ENCODE results near the gene HRH2. TPM values are rescaled to one million over a fixed set of nuclear protein-coding genes. Genes with fewer than 3 reads are reported as not detected.

HRH2 gene
- total RNA-seq, 1 donor from 2014 or later, result 67.3 TPM

DNA sequence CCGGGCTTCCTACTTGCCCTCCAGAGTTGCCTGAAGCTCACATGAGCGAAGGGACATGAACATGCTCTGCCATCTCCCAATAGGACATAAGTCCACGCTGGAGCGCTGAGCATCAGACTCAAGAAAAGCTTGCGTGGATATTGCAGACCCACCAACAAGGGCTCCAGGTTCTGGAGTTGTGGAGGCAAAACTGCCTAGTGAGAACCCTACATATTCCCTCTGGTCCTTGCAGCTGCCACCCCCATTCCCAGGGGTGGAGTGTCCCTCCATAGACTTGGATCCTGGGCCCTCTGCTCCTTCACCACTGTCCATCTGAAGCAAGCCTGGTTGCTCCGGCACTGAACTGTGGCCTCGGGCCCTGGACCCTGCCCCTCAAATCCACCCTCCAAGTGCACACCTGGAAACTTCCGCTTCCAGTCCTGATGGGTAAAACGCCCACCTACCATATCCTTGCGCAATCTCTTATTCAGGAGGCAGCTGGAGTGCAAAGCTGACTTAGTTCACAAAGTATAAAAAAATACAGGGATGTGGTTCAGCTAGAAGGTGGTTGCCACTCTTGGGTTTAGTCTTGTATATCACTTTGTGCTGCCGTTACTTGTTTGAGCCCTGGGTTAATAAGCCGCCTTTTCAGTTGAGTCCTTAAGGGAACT, 28.0 kb downstream of the HRH2 start:
- Mint-ChIP-seq H3K4me1 (peaks cover 27% of the 10 kb centered on the region), H3K4me3 (no peak overlapping the region), H3K27ac (no peak overlapping the region), H3K27me3 (no peaks in the 10 kb centered on the region), H3K36me3 (ENCODE audit: low read depth) (peaks cover 62% of the 10 kb centered on the region), H3K9me3 (no peaks in the 10 kb centered on the region)
- DNase-seq, result no peak
- intact Hi-C loops (cut with micrococcal nuclease), result no loop called here

DNA sequence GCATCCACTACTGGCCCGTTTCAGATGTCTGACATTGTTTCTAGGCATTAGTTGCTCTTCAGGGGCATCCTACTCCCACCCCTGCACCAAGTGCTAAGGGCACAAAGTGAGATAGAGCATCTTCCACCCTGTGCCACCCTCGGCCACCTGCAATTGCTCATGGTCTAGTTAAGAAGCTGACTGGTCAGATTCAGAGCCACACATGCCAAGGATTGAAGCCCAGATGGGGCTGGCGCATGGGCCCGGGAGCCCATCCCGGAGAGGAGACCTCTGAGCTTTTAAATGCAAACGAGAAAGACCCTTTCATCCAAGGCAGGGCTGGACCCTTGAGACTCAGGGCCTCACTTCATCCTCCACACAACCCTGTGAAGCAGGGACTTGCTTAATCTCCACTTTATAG, 28.5 kb downstream of the HRH2 start:
- peaks cover 30% of the 10 kb centered on the region for H3K4me1 Mint-ChIP-seq
- no peaks in the 10 kb centered on the region for H3K9me3 Mint-ChIP-seq
- no peak for DNase-seq
- H3K27me3 Mint-ChIP-seq, result no peaks in the 10 kb centered on the region
- intact Hi-C loops (cut with micrococcal nuclease), result no loop called here
- no peak overlapping the region for H3K4me3 Mint-ChIP-seq
- peaks cover 65% of the 10 kb centered on the region for H3K36me3 Mint-ChIP-seq (ENCODE audit: low read depth)
- H3K27ac Mint-ChIP-seq, result no peak overlapping the region

DNA sequence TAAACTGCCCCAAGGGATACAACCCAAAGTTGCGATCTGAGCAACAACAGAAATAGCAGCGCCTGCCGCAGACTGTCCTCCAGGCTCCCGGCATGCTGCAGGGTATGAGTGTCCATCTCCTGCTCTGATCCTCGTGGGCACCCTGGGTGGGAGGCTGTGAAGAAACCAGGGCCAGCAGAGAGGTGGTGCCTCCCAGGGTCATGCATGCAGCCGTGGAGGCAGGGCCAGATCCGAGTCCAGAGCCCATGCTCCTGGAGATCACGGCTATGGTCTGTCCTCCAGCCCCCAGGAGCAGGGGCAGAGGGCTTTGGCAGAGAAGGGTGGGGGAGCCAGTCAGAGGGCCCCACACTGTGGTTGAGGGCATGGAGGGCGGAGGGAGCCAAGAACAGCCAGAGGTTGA, 29.0 kb downstream of the HRH2 start:
- H3K9me3 Mint-ChIP-seq, result no peaks in the 10 kb centered on the region
- H3K4me3 Mint-ChIP-seq, result no peak overlapping the region
- DNase-seq, result no peak
- intact Hi-C loops (cut with micrococcal nuclease), result no loop called here
- H3K4me1 Mint-ChIP-seq, result peaks cover 28% of the 10 kb centered on the region
- no peak overlapping the region for H3K27ac Mint-ChIP-seq
- no peaks in the 10 kb centered on the region for H3K27me3 Mint-ChIP-seq
- peaks cover 65% of the 10 kb centered on the region for H3K36me3 Mint-ChIP-seq (ENCODE audit: low read depth)

DNA sequence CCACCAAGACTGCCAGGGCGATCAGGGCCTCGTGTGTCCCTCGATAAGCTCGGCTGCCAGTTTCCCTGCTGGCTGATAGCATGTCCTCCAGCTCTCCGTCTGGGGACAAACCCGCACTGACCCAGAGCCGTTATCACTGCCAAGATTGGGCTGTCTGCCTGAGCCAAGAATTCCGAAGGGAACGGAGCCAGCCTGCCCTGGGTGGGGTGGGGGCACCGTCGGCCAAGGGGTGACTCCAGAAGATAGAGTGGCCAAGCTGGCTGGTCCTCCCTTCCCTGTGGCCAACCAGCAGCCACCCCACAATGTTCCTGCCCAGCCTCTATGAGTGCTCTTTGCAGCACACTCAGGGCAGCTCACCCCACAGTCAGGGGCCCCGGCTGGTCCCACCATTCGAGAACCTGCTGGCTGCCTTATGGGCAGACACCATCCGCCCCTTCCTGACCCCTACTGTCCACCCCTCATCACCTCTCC, 29.4 kb downstream of the HRH2 start:
- H3K9me3 Mint-ChIP-seq, result no peaks in the 10 kb centered on the region
- no peak for DNase-seq
- no peak overlapping the region for H3K27ac Mint-ChIP-seq
- intact Hi-C loops (cut with micrococcal nuclease), result no loop called here
- no peaks in the 10 kb centered on the region for H3K27me3 Mint-ChIP-seq
- peaks cover 28% of the 10 kb centered on the region for H3K4me1 Mint-ChIP-seq
- no peak overlapping the region for H3K4me3 Mint-ChIP-seq
- peaks cover 65% of the 10 kb centered on the region for H3K36me3 Mint-ChIP-seq (ENCODE audit: low read depth)

DNA sequence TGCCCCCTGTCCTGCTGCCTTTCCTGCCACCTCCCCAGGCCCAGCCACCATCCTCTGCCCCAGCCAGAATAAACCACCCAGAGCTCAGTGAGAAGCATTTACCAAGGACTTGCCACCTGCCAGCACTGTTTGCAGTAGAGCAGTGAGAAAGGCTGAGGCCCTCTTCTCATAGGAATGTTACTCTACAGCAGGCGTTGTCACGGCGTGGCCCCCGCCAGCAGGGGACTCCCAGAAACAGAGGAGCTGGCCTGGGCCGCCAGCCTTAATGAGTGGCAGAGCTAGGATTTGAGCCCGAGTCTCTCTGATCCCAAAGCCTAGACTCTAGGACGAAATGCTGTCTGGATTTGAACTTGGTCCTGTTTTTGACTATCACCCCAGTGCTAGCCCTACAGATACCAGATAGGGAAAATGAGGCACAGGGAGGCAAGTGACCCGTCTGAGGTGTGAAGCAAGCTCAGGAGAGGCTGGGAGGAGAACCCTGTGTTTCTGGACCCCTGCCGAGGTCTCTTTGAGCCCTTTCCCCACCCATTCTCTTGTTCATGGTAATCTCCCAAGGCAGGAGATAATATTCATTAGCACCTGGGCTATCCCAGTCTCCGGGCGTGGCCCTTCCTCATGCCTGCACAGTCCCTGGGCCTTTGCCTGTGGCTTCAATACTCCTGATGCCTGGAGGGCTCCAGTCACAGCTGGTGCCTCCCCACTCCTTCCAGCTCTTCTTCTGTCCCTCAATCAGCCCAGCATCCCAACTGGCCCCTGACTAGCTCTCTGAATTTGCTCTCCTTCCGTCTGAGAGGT, 30.7 kb downstream of the HRH2 start:
- Mint-ChIP-seq H3K36me3 (ENCODE audit: low read depth) (peaks cover 54% of the 10 kb centered on the region), H3K9me3 (no peaks in the 10 kb centered on the region), H3K27me3 (no peaks in the 10 kb centered on the region), H3K27ac (no peak overlapping the region), H3K4me1 (peaks cover 37% of the 10 kb centered on the region), H3K4me3 (no peak overlapping the region)
- intact Hi-C loops (cut with micrococcal nuclease), result no loop called here
- DNase-seq, result no peak

DNA sequence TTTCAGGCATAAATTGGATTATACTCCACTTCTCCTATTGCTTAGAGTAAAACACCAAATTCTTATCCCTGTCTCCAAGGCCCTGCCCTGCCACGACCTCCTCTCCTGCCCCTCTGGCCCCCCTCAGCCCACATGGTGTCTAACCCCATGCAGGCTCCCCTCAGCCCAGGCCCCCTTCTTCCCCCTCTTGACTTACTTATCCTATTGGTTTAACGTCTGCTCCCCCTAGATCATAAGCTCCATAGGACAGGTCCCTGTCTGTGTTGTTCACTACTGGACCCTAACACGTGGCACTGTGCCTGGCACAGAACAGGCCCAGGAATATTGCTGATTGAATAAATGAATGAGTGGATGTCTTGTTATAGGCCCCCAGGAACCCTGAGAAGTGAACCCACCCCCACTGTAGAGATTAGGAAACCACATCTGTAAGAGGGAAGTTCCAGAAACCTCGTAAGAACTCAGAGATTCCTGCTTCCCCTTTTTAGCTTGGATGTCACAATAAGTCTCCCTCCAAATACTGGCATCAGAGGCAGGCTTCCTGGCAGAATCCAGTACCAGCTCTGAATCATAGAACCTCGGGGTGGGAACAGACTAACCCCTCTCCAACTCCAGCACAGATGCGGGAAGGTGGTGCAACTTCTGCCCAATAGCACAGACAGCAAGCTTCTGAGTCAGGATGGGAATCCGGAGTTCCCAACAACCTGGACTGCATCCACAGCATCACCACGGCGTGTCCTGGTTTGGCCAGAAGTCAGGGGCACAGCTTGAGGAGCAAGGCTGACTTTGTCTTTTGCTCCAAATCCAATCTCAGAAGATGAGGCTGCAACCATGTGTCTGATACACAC, 31.5 kb downstream of the HRH2 start:
- DNase-seq, result no peak
- H3K4me3 Mint-ChIP-seq, result no peak overlapping the region
- peak overlapping the region; percentile 30 for H3K27ac Mint-ChIP-seq
- intact Hi-C loops (cut with micrococcal nuclease), result no loop called here
- H3K9me3 Mint-ChIP-seq, result no peaks in the 10 kb centered on the region
- H3K36me3 Mint-ChIP-seq (ENCODE audit: low read depth), result peaks cover 52% of the 10 kb centered on the region
- peaks cover 43% of the 10 kb centered on the region for H3K4me1 Mint-ChIP-seq
- H3K27me3 Mint-ChIP-seq, result no peaks in the 10 kb centered on the region

DNA sequence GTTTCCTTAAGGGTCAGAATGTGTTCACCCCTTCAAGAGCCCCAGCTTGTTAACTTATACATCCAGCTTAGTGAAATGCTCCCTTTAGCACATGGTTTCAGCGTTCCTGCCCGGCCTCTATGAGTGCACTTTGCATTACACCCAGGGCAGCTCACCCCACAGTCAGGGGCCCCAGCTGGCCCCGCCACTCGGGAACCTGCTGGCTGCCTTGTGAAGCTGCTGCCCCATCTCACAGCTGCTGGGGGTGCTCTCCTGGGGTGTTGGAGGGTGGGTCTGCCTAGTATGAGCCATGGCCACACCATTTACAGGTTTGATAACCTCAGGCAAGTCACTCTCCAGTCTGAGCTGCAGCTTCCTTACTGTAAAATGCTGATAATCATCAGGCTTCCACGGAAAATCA, 32.2 kb downstream of the HRH2 start:
- no peak for DNase-seq
- Mint-ChIP-seq H3K4me1 (peaks cover 38% of the 10 kb centered on the region), H3K27me3 (no peaks in the 10 kb centered on the region), H3K9me3 (no peaks in the 10 kb centered on the region), H3K4me3 (no peak overlapping the region), H3K36me3 (ENCODE audit: low read depth) (peaks cover 48% of the 10 kb centered on the region), H3K27ac (no peak overlapping the region)
- intact Hi-C loops (cut with micrococcal nuclease), result no loop called here

DNA sequence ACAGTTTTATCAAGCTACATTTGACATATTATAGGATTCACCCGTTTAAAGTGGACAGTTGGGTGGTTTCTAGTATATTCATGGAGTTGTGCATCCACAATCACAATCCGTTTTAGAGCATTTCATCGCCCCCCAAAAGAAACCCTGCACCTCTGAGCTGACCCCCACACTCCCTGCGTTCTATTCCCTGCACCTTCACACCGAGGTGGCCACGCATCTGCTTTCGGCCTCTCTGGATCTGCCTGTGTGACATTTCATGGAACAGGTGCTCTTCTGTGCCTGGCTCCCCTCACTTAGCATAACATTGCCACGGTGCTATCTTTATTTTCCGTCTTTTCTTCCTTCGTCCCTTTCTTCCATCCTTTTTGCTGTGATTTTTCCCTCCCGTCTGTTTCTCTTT, 32.7 kb downstream of the HRH2 start:
- Mint-ChIP-seq H3K27ac (no peak overlapping the region), H3K36me3 (ENCODE audit: low read depth) (peaks cover 45% of the 10 kb centered on the region), H3K27me3 (no peaks in the 10 kb centered on the region), H3K4me3 (peak overlapping the region; percentile 43), H3K4me1 (peaks cover 41% of the 10 kb centered on the region), H3K9me3 (no peaks in the 10 kb centered on the region)
- DNase-seq, result no peak
- intact Hi-C loops (cut with micrococcal nuclease), result no loop called here

DNA sequence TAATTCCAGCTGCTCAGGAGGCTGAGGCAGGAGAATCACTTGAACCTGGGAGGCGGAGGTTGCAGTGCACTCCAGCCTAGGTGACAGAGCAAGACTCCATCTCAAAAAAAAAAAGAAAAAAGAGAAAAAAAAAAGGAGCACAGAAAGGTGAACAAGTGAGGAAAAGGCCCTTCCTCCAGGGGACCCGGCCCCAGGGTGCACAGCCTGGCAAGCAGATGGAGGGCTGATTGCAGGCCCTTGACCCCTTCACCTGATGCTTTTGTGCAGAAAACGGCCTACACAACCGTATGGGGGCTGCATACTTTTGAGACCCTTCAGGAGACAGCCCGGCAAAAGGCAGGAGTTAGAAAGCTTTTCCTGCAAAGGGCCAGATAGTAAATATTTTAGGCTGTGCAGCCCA, 33.9 kb downstream of the HRH2 start:
- peaks cover 42% of the 10 kb centered on the region for H3K36me3 Mint-ChIP-seq (ENCODE audit: low read depth)
- H3K9me3 Mint-ChIP-seq, result no peaks in the 10 kb centered on the region
- H3K27me3 Mint-ChIP-seq, result no peaks in the 10 kb centered on the region
- intact Hi-C loops (cut with micrococcal nuclease), result no loop called here
- no peak overlapping the region for H3K4me3 Mint-ChIP-seq
- DNase-seq, result no peak
- H3K27ac Mint-ChIP-seq, result no peak overlapping the region
- peaks cover 49% of the 10 kb centered on the region for H3K4me1 Mint-ChIP-seq

DNA sequence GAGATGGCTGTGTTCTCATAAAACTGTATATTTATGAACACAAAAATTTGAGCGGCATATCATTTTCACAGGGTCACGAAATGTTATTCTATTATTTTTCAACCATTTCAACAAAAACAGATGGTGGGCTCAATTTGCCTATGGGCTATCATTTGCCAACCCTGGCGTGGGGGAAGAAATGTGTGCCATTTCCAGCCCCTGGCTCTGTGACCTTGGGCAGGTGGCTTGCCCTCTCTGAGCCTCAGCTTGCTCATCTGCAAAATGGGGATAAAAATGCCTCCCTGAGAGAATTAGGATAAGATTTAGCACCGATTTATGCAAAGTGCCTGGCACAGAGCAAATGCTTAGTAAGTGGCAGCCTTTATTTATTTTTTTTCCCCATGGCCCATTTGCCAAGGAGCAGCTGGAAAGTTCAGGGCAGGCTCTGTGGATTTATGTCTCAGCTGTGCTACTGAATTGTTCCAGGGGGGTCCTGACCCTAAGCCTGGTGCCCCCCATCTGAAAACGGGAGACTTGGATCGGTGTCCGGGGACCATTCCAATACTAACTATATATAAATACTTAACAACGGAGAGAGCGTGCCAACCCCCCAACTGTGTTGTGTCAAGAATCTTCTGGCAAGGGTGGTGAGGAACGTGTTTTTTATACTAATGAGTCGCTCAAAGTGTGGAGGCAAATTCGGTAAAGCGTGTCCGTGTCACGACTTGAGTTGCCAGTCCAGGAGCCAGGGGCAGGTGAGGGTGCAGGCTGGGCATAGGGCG, 34.5 kb downstream of the HRH2 start:
- Mint-ChIP-seq H3K4me1 (peaks cover 49% of the 10 kb centered on the region), H3K27ac (no peak overlapping the region), H3K27me3 (no peaks in the 10 kb centered on the region), H3K4me3 (no peak overlapping the region), H3K36me3 (ENCODE audit: low read depth) (peaks cover 43% of the 10 kb centered on the region), H3K9me3 (no peaks in the 10 kb centered on the region)
- intact Hi-C loops (cut with micrococcal nuclease), result no loop called here
- DNase-seq, result no peak

DNA sequence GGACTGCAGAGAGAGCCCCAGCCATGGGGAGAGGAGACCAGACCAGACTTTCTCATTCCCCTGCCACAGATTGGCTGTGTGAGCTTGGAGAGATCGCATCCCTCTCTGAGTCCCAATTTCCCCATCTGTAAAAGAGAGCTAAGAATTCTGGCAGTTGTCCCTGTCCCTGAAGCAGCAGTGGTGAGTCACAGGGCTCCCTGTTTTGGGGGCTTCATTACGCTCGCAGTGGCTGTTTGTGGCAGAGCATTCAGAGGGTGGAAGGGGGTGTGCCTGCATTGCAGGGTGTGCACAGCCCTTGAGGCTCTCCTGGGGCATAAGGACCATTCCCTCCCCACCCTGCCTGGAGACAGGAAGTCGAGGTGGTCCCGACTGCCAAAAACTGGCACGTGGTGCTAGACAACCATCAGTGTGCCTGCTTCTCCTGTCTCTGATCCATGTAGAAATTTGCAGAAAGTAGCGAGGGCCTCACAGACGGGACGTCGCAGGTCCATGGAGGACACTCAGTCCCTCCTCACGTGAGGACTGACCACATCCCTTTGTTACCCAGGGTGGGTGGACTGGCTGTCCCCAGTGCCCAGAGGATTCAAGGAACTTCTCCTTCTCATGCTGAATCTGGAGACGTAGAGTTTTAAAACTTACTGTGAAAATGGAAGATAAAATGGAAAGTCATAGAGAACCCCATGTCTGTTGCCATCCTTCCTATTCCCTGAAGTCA, 35.3 kb downstream of the HRH2 start:
- peaks cover 51% of the 10 kb centered on the region for H3K4me1 Mint-ChIP-seq
- H3K27ac Mint-ChIP-seq, result peak overlapping the region; percentile 70
- no peaks in the 10 kb centered on the region for H3K9me3 Mint-ChIP-seq
- DNase-seq, result no peak
- intact Hi-C loops (cut with micrococcal nuclease), result no loop called here
- no peaks in the 10 kb centered on the region for H3K27me3 Mint-ChIP-seq
- H3K4me3 Mint-ChIP-seq, result no peak overlapping the region
- peaks cover 44% of the 10 kb centered on the region for H3K36me3 Mint-ChIP-seq (ENCODE audit: low read depth)

DNA sequence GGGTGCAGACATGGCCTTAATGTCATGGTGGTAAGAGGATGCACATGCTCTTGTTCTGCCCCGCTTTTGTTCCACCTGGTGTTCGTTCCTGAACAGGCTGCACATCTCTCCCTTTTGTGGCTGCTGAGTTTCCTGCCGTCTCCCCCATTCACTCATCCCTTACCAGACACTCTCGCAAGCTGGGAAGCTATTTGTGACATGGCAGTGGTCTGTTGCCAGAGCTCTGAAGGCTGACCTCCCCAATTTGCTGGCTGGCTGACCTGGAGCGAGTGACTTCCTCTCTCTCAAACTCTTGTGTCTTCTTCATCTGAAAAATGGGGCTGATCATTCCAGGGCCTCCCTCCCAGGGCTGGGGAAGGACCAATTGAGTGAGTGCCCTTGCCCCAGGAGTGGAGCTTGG, 35.9 kb downstream of the HRH2 start:
- no peaks in the 10 kb centered on the region for H3K27me3 Mint-ChIP-seq
- DNase-seq, result no peak
- peaks cover 45% of the 10 kb centered on the region for H3K36me3 Mint-ChIP-seq (ENCODE audit: low read depth)
- intact Hi-C loops (cut with micrococcal nuclease), result no loop called here
- H3K4me3 Mint-ChIP-seq, result no peak overlapping the region
- no peaks in the 10 kb centered on the region for H3K9me3 Mint-ChIP-seq
- H3K4me1 Mint-ChIP-seq, result peaks cover 51% of the 10 kb centered on the region
- H3K27ac Mint-ChIP-seq, result peak overlapping the region; percentile 70

Data from activated CD4-positive, alpha-beta T cell treated with anti-CD3 and anti-CD28 coated beads, Interleukin-2, amount 10 ng/mL, durations not matched to agents 24 days and 14 days (primary cell).